Muscle of arm (tissue), 12 donors: ENCODE results near the gene NALCN. TPM values are rescaled to one million over a fixed set of nuclear protein-coding genes. Genes with fewer than 3 reads are reported as not detected.

Experiments
- DNase-seq: peaks from one replicate; pipeline ENCODE4 v3.0.0-alpha.2; 2013
- polyA plus RNA-seq, 12 donors: library from polyadenylated mRNA; unstranded; fragments of 120-200 nt; gene quantifications; one replicate each; pipeline ENCODE4 v1.2.1, GENCODE V29; 2013; ENCODE audit not compliant: insufficient read length in 12 of 12

Gene NALCN
- polyA plus RNA-seq, 12 donors, result 0.17 to 0.88 (median 0.40) TPM; not detected in 2

DNA sequence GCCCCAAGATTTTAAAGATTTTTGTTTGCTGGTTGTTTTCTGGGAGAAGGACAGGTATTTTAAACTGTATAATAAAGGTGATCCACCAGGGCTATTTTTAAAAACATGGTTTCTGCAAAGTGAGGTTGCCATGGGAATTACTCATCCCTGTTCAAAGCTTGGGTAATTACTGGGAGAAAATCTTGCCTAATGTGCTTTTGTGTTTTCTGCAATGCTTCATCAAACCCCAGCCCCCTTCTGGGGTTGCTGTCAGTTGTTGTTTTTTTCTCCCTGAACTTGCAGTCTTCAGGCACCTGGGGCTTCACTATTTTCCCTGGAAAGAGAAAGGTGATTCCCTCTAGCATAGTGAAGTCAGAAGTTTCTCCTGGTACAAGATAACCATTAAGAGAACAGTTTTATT lies 277.2 kb downstream of the NALCN start:
- no peak for DNase-seq

DNA sequence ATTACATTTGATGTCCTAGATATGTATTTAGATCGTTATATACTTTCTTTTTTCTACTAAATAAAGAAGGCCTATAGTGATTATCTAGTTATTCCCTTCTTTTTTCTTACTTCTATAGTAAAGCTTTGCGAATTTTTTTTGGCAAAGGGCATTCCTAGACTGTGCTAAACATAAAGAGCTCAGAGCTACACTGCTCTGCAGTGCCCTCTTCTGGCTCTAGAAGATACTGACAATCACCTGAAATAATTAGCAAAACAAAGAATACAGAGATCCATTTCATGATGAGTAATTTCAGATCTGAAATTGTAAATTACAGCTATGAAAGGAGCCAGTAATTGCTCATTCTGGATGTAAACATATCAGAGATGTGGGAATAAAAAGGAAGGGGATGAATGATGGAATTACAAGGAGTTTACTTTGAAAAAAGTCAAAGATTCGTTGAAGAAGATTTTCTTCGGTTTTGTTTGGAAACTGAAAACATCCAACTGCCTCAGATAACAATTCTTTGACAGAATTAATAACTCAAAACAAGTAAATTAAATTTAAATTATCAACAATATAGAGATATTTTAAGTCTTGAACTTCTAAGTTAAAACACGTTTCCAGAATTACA lies 288.5 kb downstream of the NALCN start:
- DNase-seq, result peak; percentile 48

DNA sequence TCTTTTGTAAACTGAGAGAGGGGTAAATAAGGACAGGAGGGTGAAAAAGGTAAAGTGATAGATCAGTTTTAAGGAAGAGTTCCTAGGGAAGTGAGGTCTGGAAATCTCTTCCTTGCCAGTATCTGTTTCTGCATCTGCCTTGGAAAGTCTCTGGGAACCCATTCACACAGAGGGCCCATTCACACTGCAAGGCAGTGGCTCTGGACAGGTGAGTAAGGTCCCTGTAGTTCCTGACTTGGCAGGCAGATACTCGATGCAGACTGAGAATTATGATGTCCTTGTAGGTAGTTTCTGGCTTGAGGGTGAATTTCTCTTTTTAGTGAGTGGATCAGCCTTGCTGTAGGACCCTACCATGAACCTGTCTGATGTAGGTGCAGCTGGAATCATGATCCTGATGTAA lies 293.3 kb downstream of the NALCN start:
- DNase-seq, result no peak

DNA sequence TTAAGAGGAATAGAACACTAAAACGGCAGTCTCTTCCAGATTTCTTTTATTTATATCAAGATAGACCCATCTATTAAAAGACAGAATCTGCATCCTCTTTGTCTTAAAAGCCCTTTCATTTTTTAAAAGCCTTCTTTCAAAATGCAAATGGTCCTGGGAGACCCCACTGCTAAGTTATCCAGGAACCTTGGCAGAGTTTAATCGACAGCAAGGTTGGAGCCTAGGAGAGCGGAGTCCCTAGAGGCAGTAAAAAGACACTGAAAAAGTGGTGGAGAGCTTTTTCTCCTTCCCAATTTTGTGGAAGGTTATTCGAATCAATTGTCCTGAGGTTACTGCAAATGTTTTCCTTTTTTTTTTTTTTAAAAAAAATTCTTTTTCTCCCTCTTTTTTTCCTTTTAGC lies 294.7 kb downstream of the NALCN start:
- no peak for DNase-seq

DNA sequence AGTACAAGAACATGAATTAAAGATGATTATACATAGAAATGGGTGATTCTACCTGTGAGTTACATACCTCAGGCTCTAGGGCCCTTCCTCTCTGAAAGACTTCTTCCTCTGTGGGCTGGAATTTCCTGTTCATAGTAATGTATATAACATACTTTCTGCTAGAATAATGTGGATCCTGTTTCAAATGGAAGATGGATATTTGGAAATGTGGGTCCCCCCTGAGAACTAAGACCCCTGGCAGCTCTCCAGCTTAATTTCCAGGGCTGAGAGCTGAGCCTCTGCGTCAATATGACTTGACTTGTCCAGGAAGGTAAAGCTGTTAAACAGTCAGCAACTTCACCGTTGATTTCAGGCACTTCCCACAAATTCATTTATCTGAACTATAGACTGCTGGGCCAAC lies 296.3 kb downstream of the NALCN start:
- peak; percentile 10 for DNase-seq

DNA sequence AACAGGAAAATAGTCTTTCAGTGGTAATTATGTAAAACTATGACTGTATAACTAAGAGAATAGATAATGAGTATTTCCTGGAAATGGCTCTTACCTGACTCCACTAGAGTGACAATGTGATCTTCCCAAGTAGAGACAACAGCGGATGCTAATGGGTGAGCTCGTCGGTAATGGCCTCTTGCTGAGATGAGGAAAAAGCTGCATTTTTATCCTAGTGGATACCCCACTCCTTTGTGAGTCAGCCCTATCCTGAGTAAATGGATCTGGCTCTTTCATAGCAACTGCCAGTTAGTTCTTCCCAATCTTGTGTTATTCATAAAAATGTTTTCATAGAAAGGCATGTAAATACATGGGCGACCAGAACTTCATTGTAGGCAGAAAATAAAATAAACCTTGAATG lies 299.5 kb downstream of the NALCN start:
- DNase-seq, result no peak

DNA sequence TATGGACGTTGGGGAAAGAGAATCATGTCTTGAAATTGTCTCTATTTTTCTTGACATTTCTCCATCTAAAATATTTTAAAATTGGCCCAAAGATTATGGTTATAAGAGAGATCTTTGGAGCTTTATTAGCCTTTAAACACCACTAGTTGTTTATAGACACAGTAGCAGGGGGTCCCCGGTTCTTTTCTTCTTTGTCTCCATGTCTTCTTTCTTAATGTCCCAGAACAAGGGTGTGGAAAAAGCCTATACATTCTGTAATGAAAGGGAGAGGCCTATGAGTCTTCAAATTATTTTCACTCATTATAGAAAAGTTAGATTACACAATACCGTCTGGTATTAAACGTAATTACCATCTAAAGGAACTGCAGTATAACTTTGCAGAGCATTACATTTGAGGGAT lies 300.0 kb downstream of the NALCN start:
- no peak for DNase-seq

DNA sequence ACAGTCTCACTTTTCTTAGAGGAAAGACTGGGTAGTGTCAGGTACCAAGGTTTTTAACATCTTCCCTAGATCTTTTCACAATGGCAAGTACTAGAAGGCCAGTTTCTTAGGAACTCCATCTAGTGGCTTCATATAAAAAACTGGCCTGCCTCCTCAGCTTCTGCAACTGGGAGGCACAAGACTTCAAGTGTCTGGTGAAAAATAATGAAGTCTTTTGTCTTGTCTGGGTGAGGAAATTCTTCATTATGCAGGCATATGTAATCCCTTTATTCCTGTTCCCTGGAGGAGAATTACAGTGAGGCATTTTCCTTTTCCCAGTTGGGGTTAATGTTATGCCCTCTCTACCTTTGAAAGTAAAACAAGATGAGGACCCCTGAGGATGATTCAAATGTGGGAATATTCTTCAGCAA lies 300.5 kb downstream of the NALCN start:
- DNase-seq, result no peak

DNA sequence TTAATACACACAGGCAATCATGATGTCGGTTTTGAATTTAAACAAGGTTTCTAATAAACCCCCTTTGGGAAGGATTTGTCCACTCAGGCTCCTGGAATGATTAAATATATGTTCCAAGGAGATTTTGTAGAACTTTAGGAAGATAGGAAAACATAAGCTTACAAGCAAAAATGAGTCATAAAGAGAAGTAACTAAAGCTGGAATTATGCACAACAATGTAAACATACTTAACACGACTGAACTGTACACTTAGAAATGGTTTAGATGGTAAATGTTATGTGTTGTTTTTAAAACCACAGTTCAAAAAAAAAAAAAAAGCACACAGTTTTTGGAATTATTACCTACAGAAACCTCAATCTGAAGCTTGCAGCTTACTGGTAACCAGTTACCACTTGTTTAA lies 304.4 kb downstream of the NALCN start:
- DNase-seq, result no peak

DNA sequence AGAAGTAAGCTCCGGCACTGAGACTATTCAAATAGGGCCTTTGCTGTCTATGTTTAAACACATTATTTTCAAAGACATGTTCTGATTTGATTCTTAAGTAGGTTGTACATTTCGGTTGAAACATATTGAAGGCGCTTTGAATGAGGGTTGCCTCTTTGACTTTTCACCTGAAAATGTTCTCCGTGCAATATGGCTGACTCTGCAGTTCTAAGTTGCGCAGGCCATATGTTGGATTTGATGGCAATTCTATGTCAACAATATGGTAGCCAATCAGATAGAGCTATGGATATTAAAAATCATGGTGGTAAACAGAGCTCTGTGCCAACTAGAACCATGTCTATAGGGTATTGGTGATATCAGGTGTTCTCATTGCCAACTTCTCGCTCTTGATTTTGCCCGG lies 307.3 kb downstream of the NALCN start:
- DNase-seq, result no peak

DNA sequence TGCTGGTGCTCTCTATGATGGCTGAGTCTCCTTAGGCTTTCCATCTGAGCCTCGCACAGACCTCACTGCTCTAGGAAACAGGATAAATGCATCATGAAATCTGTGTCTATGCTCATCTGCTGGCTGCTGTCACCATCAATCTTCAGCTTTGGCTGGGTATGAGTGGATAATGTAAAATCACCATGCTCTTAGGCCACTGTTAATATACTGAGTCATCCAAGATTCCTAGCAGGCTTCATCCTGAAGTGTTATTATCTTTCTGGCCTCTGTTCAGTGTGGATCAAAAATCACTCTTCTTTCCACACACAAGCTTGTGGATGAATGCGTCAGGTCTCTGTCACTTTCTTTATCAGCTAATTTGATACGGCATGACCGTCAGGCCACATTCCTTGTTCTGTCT lies 317.4 kb downstream of the NALCN start:
- no peak for DNase-seq

DNA sequence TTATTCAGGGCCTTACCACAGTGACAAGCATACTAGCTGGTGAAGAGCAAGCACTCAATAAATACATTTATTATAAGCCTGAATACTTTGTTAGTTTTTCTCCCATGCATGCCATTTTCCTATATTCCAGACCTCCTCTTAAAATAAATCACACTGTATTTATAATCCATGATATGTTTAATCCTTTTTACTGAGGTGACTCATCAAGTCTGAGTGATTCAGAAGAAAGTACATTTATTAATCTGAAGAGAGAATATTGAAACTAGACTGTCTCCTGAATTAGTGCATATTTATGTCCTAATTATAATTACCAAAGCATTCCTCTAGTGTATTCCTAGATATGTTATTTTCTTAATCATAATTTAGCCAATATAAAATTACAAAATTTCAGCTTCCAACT lies 323.3 kb downstream of the NALCN start:
- no peak for DNase-seq

DNA sequence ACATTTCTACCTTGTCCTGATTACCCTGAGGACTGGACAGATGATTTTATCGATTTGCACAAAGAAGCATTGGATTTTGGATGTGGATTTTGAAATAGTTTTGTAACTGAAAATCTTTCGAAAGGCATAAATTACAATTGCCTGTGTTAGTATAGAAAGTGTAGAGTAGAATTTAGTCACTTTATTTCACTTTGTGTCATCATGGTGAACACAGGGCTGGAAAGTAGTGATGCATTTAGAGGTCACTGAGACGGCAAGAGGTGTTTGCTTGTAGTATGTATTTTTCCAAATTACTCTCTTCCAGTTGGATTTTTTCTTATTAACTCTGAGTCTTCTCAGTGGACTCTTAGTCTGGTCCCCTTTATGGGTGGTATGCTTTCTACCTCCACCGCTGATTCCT lies 326.0 kb downstream of the NALCN start:
- no peak for DNase-seq

DNA sequence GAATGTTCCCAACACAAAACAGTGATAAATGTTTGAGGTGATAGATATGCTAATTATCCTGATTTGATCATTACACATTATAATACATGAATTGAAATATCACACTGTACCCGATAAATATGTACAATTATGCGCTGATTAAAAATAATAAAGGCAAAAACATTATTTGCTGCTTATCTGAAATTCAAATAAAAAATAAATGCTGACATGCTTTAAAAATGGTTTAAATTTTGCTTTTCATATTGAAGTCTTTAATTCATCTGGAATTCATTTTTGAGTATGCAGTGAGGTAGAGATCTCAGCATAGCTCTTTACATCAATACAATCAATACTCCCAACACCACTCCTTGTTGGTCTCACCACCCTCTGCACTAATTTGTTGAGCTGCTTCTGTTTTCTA lies 330.8 kb downstream of the NALCN start:
- DNase-seq, result no peak

DNA sequence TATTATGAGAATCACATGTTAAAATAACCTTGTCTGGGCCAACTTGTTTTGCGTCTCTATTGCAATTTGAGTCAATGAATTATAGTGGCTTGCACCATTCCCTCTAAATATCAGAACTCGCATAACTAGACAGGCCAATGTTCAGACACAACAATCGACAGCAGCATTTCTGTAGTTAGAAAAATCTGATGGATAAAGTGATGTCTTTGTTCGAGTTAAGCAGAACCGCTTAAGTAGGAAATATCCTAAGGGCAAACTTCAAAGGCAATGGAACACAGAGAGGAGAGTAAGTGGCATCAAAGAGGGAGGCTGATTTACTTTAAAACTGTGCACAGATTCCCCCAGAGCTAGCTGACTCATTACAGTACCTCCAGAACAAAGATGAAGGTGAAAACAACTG lies 333.9 kb downstream of the NALCN start:
- DNase-seq, result no peak

DNA sequence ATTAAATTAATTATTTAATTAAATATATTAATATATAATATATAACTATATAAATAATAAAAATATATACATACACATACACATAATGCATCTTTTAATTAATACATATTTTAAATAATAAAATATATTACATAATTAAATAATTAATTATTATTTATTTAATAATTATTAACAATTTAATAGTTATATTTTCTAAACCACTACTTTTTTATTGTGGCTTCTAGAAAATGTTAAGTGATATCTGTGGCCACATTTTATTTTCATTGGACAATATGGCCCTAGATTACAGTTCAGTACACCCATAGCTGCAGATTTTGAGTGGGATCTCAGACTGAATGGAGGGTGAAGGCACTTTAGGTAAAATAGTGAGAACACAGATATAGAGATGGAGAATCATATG lies 335.7 kb downstream of the NALCN start:
- no peak for DNase-seq

DNA sequence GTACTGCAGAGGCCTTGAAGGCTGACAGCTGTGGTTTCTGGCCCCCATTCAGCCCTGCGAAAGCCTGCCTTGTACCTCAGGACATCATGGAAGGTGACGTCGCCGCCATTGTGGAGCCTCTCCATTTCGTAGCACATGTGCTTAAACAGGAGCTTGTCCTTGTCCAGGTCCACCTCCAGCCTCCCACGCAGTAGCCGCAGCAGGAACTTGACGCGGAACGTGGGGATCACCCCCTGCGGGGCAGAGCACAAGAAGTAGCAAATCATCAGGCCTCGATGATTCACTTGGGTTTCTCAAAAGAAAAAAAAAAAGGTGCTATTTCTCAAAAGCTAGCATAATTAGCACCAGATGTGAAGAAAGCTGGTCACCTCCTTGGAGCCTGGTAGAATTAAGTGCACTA lies 351.0 kb downstream of the NALCN start:
- DNase-seq, result no peak

DNA sequence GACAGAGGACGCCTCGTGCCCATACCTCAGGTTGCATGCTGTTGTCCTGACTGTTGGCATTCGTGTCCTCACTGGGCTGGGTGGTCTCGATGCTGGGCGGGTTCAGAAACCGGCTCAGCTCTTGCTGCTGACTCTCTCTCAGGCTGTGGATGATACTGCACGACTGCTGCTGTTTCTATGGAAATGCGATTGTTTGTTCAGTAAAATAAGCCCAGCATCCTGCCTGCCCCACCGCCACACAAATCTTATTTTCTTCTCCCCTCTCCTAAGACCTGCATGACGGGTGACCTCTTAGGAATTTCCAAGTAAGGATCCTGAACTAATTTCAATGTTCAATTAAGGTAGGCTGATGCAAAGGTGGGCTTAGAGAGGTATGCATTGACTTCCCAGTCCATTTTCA lies 356.5 kb downstream of the NALCN start:
- no peak for DNase-seq

DNA sequence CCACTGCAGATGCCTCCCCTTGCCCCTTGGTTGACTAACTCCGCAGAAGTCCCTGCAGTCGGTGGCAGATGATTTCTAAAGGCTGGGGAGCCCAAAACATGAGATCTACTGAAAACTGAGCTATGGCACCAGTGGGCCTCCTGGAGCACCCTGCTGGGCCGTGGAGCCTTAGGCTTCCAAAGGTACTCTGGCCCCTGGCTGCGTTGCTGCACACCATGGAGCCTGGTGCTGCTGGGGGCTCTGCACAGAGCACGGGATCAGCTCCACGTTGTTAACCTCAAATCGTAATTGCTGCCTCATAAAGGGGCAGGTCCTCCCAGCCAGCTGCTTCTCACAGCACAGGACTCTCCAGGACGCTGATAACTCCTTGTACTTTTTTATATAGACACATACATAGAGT lies 357.5 kb downstream of the NALCN start:
- no peak for DNase-seq

DNA sequence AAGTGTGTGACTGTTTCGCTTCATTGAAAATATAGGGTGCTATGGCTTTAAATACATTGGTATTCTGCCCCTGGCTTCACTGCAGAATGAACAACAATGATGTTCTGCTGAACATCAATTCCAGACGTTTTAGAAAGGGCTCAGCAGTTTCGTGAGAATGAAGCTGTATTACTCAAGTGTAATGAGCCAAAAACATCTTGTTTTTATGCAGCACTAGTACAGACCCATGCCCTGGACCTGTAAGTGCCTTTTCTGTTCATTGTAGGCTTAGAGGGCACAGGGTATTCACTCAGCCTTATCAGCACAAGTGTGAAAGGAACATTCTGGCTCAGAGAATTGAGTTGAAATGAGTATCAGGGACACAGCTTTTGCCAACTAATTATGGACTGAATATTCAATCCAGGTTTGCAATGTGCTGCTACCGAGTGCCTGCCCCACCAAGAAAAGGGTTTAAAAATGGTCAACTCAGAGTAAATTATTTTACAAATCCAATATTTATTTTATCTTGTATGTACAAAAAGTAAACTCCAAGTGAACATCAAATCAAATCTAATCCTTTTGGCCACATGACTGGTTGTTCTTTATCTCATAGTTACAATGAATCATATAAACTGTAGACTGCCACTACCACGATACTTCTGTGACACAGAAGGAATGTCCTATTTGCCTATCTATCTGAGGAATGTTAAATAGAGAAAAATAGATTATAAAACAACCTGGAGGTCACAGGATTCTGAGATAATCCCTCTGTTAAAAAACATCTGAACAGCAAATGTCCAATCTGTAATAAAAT lies 362.8 kb downstream of the NALCN start:
- no peak for DNase-seq

DNA sequence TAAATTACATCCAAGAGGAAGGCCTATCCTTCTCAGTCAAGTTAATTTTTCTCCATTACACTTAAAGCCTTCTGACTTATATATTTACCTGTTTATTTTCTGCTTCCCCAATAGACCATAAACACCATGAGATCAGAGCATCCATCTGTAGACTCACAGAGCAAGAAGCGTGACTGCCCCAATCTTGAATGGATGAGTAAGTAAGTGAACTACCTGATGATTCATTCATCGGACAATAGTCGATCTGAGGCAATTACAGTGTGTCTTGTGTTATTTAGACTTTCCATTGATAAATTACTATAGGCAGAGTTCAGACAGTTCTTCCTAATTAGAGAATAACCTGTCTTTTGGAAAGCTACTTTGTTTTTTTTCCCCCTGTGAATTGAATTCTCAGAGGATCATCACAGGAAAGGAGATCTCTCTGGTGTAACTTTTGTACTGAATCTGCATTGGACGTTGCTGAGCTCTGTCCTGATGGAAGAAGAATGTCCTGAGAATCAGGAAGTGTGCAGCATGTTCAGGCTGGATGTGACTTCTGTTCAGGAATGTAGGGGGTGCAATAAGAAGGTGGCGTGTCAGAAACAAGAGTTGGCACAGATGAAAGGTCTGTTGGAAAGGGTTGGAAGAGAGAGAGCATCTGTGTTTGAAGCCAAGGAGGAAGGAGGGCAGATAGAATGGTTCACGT lies 367.0 kb downstream of the NALCN start:
- DNase-seq, result no peak

DNA sequence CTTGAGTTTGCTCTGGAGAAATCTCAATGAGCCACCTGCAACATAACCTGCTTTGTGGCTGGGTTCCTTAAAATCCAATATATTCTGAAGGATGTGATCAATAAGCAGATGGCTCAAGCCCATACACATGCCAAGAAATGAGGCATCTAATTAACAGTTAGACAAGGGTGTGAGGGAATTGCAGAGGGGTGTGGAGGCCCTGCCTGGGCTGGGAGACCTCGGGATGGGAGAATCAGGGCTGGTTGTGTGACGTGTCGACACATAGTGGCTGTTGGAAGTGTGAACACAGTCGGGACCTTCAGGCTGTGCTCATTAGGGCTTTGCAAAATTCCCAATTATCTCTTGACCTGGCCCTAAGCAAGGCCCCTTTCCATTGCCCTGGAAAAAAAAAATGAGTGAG lies 379.8 kb downstream of the NALCN start:
- no peak for DNase-seq

DNA sequence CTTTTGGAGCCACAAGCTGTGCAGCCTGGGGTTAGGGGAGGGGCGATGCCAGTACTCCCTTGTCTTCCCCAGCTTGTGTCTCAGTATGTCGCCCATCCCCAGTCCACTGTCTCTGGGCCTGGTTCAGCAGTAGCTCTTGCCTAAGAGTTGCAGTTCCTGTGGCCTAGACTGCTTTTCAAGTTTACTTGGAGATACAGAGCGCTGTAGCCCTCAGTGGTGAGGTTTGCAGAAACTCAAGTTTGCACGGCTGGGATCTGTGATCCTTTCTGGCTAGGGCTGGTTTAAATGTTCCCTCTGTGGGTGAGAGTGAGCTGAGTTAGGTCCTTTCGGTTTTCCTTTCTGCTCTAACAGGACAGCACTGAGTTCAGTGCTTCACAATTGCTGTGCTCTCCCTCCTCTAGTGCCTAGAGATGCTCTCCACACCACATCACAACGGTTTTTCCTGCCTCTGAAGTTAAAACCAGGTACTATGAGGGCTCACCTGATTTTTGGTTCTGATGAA lies 381.1 kb downstream of the NALCN start:
- DNase-seq, result no peak
